Activated CD8-positive, alpha-beta memory T cell treated with anti-CD3 and anti-CD28 coated beads, Interleukin-2, amount 10 ng/mL, durations not matched to agents 7 days and 5 days (primary cell): ENCODE measurements around the gene EPS8L2. TPM values are rescaled to one million over a fixed set of nuclear protein-coding genes. Genes with fewer than 3 reads are reported as not detected.

ENCODE experiments used
- ATAC-seq: fragments of 150-1000 bp; cut with Tn5 transposase; one replicate; pipeline ENCODE4 v1.10.0; 2021; ENCODE audit warnings: moderate library complexity
- CTCF ChIA-PET: fragments of 350-600 bp; sonication (Branson Sonifier 250); formaldehyde crosslinking; loops from one replicate; lab custom pipeline; 2021; ENCODE audit warnings: antibody characterized with exemption; lab: Charles Lee
- DNase-seq: peaks from one replicate; pipeline ENCODE4 v3.0.0-alpha.2; 2020
- H3K27ac Mint-ChIP-seq: one replicate; pipeline ENCODE4 v1.8.0; 2021; ENCODE audit warnings: mild to moderate bottlenecking, mixed read lengths
- H3K27me3 Mint-ChIP-seq: one replicate; pipeline ENCODE4 v1.8.0; 2021; ENCODE audit warnings: mixed read lengths
- H3K36me3 Mint-ChIP-seq: one replicate; pipeline ENCODE4 v1.8.0; 2021; ENCODE audit warnings: mild to moderate bottlenecking, mixed read lengths
- H3K4me1 Mint-ChIP-seq: one replicate; pipeline ENCODE4 v1.8.0; 2021; ENCODE audit warnings: mixed read lengths
- H3K4me3 Mint-ChIP-seq: one replicate; pipeline ENCODE4 v1.8.0; 2021; ENCODE audit warnings: mild to moderate bottlenecking, moderate library complexity, mixed read lengths
- H3K9me3 Mint-ChIP-seq: one replicate; pipeline ENCODE4 v1.8.0; 2022; ENCODE audit warnings: low read depth, mixed read lengths
- total RNA-seq, 2 experiments: library from RNA; stranded (reverse); gene quantifications; one replicate each; pipeline ENCODE4 v1.2.3, GENCODE V29; 2021

The EPS8L2 gene
- total RNA-seq, 2 experiments from 2014 or later: 17.4 to 20.2 TPM

GRCh38 chr11:764322-765024 lies 58.4 kb downstream of the EPS8L2 start:
- ATAC-seq (no peak), DNase-seq (no peak)
- Mint-ChIP-seq H3K4me3 (no peak overlapping the region), H3K27me3 (no peaks in the 10 kb centered on the region), H3K36me3 (peaks cover 21% of the 10 kb centered on the region), H3K27ac (no peak overlapping the region), H3K4me1 (peaks cover 2% of the 10 kb centered on the region), H3K9me3 (no peaks in the 10 kb centered on the region)
- CTCF ChIA-PET: interaction anchor here (0.6 to 1.6 kb wide), 5 partner anchors 14 to 177 kb away, joined by 3 to 5 read pairs (median 3); no protein-coding TSS in a partner anchor

- DNase-seq: peak; percentile 78
- Mint-ChIP-seq H3K27me3 (no peaks in the 10 kb centered on the region), H3K36me3 (peaks cover 18% of the 10 kb centered on the region), H3K4me3 (no peak overlapping the region), H3K27ac (no peak overlapping the region), H3K4me1 (peaks cover 2% of the 10 kb centered on the region), H3K9me3 (no peaks in the 10 kb centered on the region)
- CTCF ChIA-PET: interaction anchor here (0.6 to 1.3 kb wide), 8 partner anchors 10 to 211 kb away, joined by 3 to 5 read pairs (median 4); no protein-coding TSS in a partner anchor
- ATAC-seq: peak; percentile 78
Measured at GRCh38 chr11:765025-765801, 59.2 kb downstream of the EPS8L2 start.

GRCh38 chr11:765802-766091 lies 59.7 kb downstream of the EPS8L2 start:
- no peak overlapping the region for H3K4me3 Mint-ChIP-seq
- DNase-seq (no peak), ATAC-seq (no peak)
- H3K27me3 Mint-ChIP-seq: no peaks in the 10 kb centered on the region
- H3K36me3 Mint-ChIP-seq: peaks cover 17% of the 10 kb centered on the region
- H3K4me1 Mint-ChIP-seq: peaks cover 2% of the 10 kb centered on the region
- CTCF ChIA-PET: interaction anchor here (0.7 to 1.2 kb wide), 6 partner anchors 10 to 211 kb away, joined by 3 to 4 read pairs (median 4); no protein-coding TSS in a partner anchor
- no peaks in the 10 kb centered on the region for H3K9me3 Mint-ChIP-seq
- no peak overlapping the region for H3K27ac Mint-ChIP-seq

GRCh38 chr11:766106-766935 lies 60.3 kb downstream of the EPS8L2 start:
- no peaks in the 10 kb centered on the region for H3K9me3 Mint-ChIP-seq
- CTCF ChIA-PET: interaction anchor here (0.7 to 1.2 kb wide), 7 partner anchors 9 to 212 kb away, joined by 3 to 4 read pairs (median 3); no protein-coding TSS in a partner anchor
- DNase-seq (no peak), ATAC-seq (no peak)
- H3K4me1 Mint-ChIP-seq: peaks cover 2% of the 10 kb centered on the region
- peaks cover 18% of the 10 kb centered on the region for H3K36me3 Mint-ChIP-seq
- no peaks in the 10 kb centered on the region for H3K27me3 Mint-ChIP-seq
- H3K27ac Mint-ChIP-seq: peak overlapping the region; percentile 17
- H3K4me3 Mint-ChIP-seq: no peak overlapping the region

- no peak for ATAC-seq
- Mint-ChIP-seq H3K27me3 (no peaks in the 10 kb centered on the region), H3K4me1 (peaks cover 2% of the 10 kb centered on the region), H3K36me3 (peaks cover 13% of the 10 kb centered on the region), H3K4me3 (no peak overlapping the region), H3K27ac (peak overlapping the region; percentile 17), H3K9me3 (no peaks in the 10 kb centered on the region)
- DNase-seq: no peak
- CTCF ChIA-PET: interaction anchor here (0.8 kb wide), 1 partner anchor 70 kb away, joined by 3 read pairs; no protein-coding TSS in a partner anchor
Measured at GRCh38 chr11:766936-767210, 60.8 kb downstream of the EPS8L2 start.

- CTCF ChIA-PET: no interaction called here
- no peak overlapping the region for H3K27ac Mint-ChIP-seq
Measured at GRCh38 chr11:767238-767637, 61.2 kb downstream of the EPS8L2 start.

GRCh38 chr11:769887-770641 lies 64.0 kb downstream of the EPS8L2 start:
- Mint-ChIP-seq H3K4me1 (peaks cover 9% of the 10 kb centered on the region), H3K27ac (no peak overlapping the region), H3K36me3 (peaks cover 12% of the 10 kb centered on the region), H3K4me3 (no peak overlapping the region), H3K27me3 (no peaks in the 10 kb centered on the region), H3K9me3 (no peaks in the 10 kb centered on the region)
- CTCF ChIA-PET: interaction anchor here (0.6 kb wide), 1 partner anchor 103 kb away, joined by 3 read pairs; no protein-coding TSS in a partner anchor
- no peak for ATAC-seq
- DNase-seq: no peak

More at GRCh38 chr11:767238-767637, 61.2 kb downstream of the EPS8L2 start:
- no peak for DNase-seq
- Mint-ChIP-seq H3K27me3 (no peaks in the 10 kb centered on the region), H3K4me1 (peaks cover 2% of the 10 kb centered on the region), H3K4me3 (no peak overlapping the region), H3K9me3 (no peaks in the 10 kb centered on the region), H3K36me3 (peaks cover 13% of the 10 kb centered on the region)
- ATAC-seq: no peak

GRCh38 chr11:770642-771616 lies 64.9 kb downstream of the EPS8L2 start:
- ATAC-seq: no peak
- Mint-ChIP-seq H3K27me3 (no peaks in the 10 kb centered on the region), H3K36me3 (peaks cover 12% of the 10 kb centered on the region), H3K4me1 (peaks cover 15% of the 10 kb centered on the region), H3K27ac (no peak overlapping the region), H3K9me3 (no peaks in the 10 kb centered on the region), H3K4me3 (no peak overlapping the region)
- DNase-seq: no peak
- CTCF ChIA-PET: interaction anchor here (0.6 kb wide), 1 partner anchor 104 kb away, joined by 3 read pairs; no protein-coding TSS in a partner anchor

- Mint-ChIP-seq H3K27me3 (no peaks in the 10 kb centered on the region), H3K36me3 (peaks cover 7% of the 10 kb centered on the region), H3K9me3 (no peaks in the 10 kb centered on the region), H3K4me1 (peaks cover 21% of the 10 kb centered on the region), H3K4me3 (no peak overlapping the region), H3K27ac (no peak overlapping the region)
- no peak for ATAC-seq
- no peak for DNase-seq
- CTCF ChIA-PET: no interaction called here
Measured at GRCh38 chr11:771617-772204, 65.7 kb downstream of the EPS8L2 start.

GRCh38 chr11:772429-773390 lies 66.7 kb downstream of the EPS8L2 start:
- Mint-ChIP-seq H3K4me1 (peaks cover 20% of the 10 kb centered on the region), H3K27me3 (no peaks in the 10 kb centered on the region), H3K36me3 (peaks cover 5% of the 10 kb centered on the region), H3K4me3 (no peak overlapping the region), H3K27ac (no peak overlapping the region), H3K9me3 (no peaks in the 10 kb centered on the region)
- CTCF ChIA-PET: no interaction called here
- ATAC-seq (no peak), DNase-seq (no peak)

GRCh38 chr11:773425-773824 lies 67.4 kb downstream of the EPS8L2 start:
- Mint-ChIP-seq H3K9me3 (no peaks in the 10 kb centered on the region), H3K4me1 (peaks cover 23% of the 10 kb centered on the region), H3K27me3 (no peaks in the 10 kb centered on the region), H3K36me3 (peaks cover 5% of the 10 kb centered on the region), H3K27ac (no peak overlapping the region), H3K4me3 (no peak overlapping the region)
- DNase-seq (no peak), ATAC-seq (no peak)
- CTCF ChIA-PET: no interaction called here
